IMR-90 (cell line): ENCODE measurements around the gene SIX2. TPM values are rescaled to one million over a fixed set of nuclear protein-coding genes. Genes with fewer than 3 reads are reported as not detected.
"Not testable (repeated sequence)": the region's sequence is repeated elsewhere in the genome, so short reads cannot be mapped to it uniquely, and the experiment has no call there.

ENCODE experiments used
- ATAC-seq: fragments of 200-7000 bp; cut with Tn5 transposase; 2 replicates; pipeline ENCODE4 v1.9.1; 2020; ENCODE audit warnings: low read depth, mild to moderate bottlenecking, moderate library complexity
- BruUV-seq: library from RNA; stranded (reverse); fragments of 400-500 nt; replicated peaks from 2 replicates; lab custom pipeline; 2021; lab: Mats Ljungman, UMichigan
- CTCF ChIA-PET: fragments of 300-600 bp; formaldehyde crosslinking; extraction: SDS; loops from one replicate; lab custom pipeline; 2021; ENCODE audit warnings: antibody characterized with exemption; lab: Yijun Ruan, JAX
- POLR2A ChIA-PET: fragments of 300-600 bp; sonication (Branson Sonifier 250); formaldehyde crosslinking; loops from one replicate; lab custom pipeline; 2022; ENCODE audit warnings: antibody characterized with exemption; ENCODE audit not compliant: unreplicated experiment; lab: Charles Lee
- DNase-seq: peaks from one replicate; pipeline ENCODE4 v3.0.0; 2013
- H2AFZ ChIP-seq: replicated peaks from 2 replicates; pipeline ENCODE3; 2013; ENCODE audit warnings: low read length, mild to moderate bottlenecking; ENCODE audit not compliant: poor library complexity
- H2AK5ac ChIP-seq: 2 replicates; pipeline ENCODE4 v1.6.1; 2013; ENCODE audit warnings: low read depth, low read length, inconsistent platforms
- H2AK9ac ChIP-seq: replicated peaks from 2 replicates; pipeline ENCODE3; 2013; ENCODE audit warnings: mild to moderate bottlenecking, low read depth, low read length, moderate library complexity; ENCODE audit not compliant: poor library complexity
- H2BK120ac ChIP-seq: 2 replicates; pipeline ENCODE4 v1.6.1; 2013; ENCODE audit warnings: low read depth, low read length, inconsistent platforms
- H2BK15ac ChIP-seq: 3 replicates; pipeline ENCODE4 v1.6.1; 2013; ENCODE audit warnings: low read depth, low read length, inconsistent platforms
- H2BK20ac ChIP-seq: 2 replicates; pipeline ENCODE4 v1.6.1; 2013; ENCODE audit warnings: low read depth, mild to moderate bottlenecking, inconsistent platforms, low read length, moderate library complexity
- H2BK5ac ChIP-seq: 2 replicates; pipeline ENCODE4 v1.6.1; 2013; ENCODE audit warnings: mild to moderate bottlenecking, low read depth, low read length, inconsistent platforms; ENCODE audit not compliant: poor library complexity, severe bottlenecking
- H3K14ac ChIP-seq: replicated peaks from 2 replicates; pipeline ENCODE4 v1.6.1; 2013; ENCODE audit warnings: low read depth, low read length, inconsistent platforms
- H3K18ac ChIP-seq: 2 replicates; pipeline ENCODE4 v1.6.1; 2013; ENCODE audit warnings: low read depth, low read length, control low read depth
- H3K23ac ChIP-seq: 2 replicates; pipeline ENCODE4 v1.6.1; 2013; ENCODE audit warnings: low read depth, low read length, inconsistent platforms
- H3K27ac ChIP-seq: 2 replicates; pipeline ENCODE4 v1.5.1; 2013; ENCODE audit warnings: mild to moderate bottlenecking, control low read depth, low read length; ENCODE audit not compliant: insufficient read depth
- H3K27me3 ChIP-seq: 2 replicates; pipeline ENCODE4 v1.6.1; 2013; ENCODE audit warnings: low read length; ENCODE audit not compliant: control insufficient read depth, insufficient read depth
- H3K36me3 ChIP-seq: 2 replicates; pipeline ENCODE4 v1.6.1; 2013; ENCODE audit warnings: low read length, mixed read lengths; ENCODE audit not compliant: control insufficient read depth, insufficient read depth
- H3K4ac ChIP-seq: 2 replicates; pipeline ENCODE4 v1.6.1; 2013; ENCODE audit warnings: low read depth, low read length, inconsistent platforms
- H3K4me1 ChIP-seq: 2 replicates; pipeline ENCODE4 v1.6.1; 2013; ENCODE audit warnings: low read length, mixed read lengths; ENCODE audit not compliant: control insufficient read depth, insufficient read depth
- H3K4me2 ChIP-seq: 2 replicates; pipeline ENCODE4 v1.6.1; 2013; ENCODE audit warnings: low read depth, mild to moderate bottlenecking, control low read depth, low read length, moderate library complexity
- H3K4me3 ChIP-seq: 2 replicates; pipeline ENCODE4 v1.5.1; 2013; ENCODE audit warnings: low read depth, mild to moderate bottlenecking, control low read depth, low read length, moderate library complexity; ENCODE audit not compliant: insufficient read depth
- H3K56ac ChIP-seq: 2 replicates; pipeline ENCODE4 v1.6.1; 2013; ENCODE audit warnings: low read length, inconsistent platforms; ENCODE audit not compliant: insufficient read depth; ENCODE audit errors: extremely low read depth
- H3K79me1 ChIP-seq, 2 experiments: 2 replicates each; pipeline ENCODE4 v1.6.1; 2013; ENCODE audit warnings: low read length in 2 of 2, inconsistent platforms in 1 of 2, low read depth in 1 of 2
- H3K9ac ChIP-seq: 2 replicates; pipeline ENCODE4 v1.6.1; 2013; ENCODE audit warnings: low read depth, low read length, control low read depth
- H3K9me1 ChIP-seq: 2 replicates; pipeline ENCODE4 v1.6.1; 2013; ENCODE audit warnings: low read length, inconsistent platforms; ENCODE audit not compliant: insufficient read depth
- H3K9me3 ChIP-seq: 2 replicates; pipeline ENCODE4 v1.6.1; 2013; ENCODE audit warnings: low read length; ENCODE audit not compliant: control insufficient read depth, insufficient read depth
- H4K20me1 ChIP-seq: 2 replicates; pipeline ENCODE4 v1.6.1; 2013; ENCODE audit warnings: low read length, inconsistent platforms; ENCODE audit not compliant: insufficient read depth
- H4K5ac ChIP-seq: 2 replicates; pipeline ENCODE4 v1.6.1; 2013; ENCODE audit warnings: mild to moderate bottlenecking, low read depth, low read length, control low read depth
- H4K8ac ChIP-seq, 2 experiments: 2 replicates each; pipeline ENCODE4 v1.6.1; 2013; ENCODE audit warnings: low read depth in 2 of 2, low read length in 2 of 2, control low read depth in 1 of 2, inconsistent platforms in 1 of 2
- H4K91ac ChIP-seq: 2 replicates; pipeline ENCODE4 v1.6.1; 2013; ENCODE audit warnings: low read depth, low read length, inconsistent platforms; ENCODE audit not compliant: insufficient read depth
- MXI1 ChIP-seq: IDR thresholded peaks from 2 replicates; pipeline ENCODE4 v1.6.1; 2012; ENCODE audit warnings: low read depth, mild to moderate bottlenecking, low read length, moderate library complexity, borderline replicate concordance
- WGBS, 2 experiments: methylation state at CpG; one replicate each; pipeline versions ENCODE4 v1.1.5 to v1.1.7; 2013; ENCODE audit warnings: missing lambda C conversion rate in 2 of 2; ENCODE audit not compliant: insufficient read length in 1 of 2; ENCODE audit errors: extremely low coverage in 2 of 2; 5-methylcytosine and 5-hydroxymethylcytosine counted together
- dilution Hi-C: fragments of 300-500 bp; cut with HindIII; formaldehyde crosslinking; loops from one replicate; pipeline ENCODE4 v1.14.3; 2018; ENCODE audit warnings: low sequenced_read_pairs; ENCODE audit not compliant: unreplicated experiment
- in situ Hi-C: fragments of 300-500 bp; cut with MboI; formaldehyde crosslinking; loops from 3 replicates; pipeline ENCODE4 v1.14.3; 2019; ENCODE audit warnings: low sequenced_read_pairs, inconsistent platforms, mixed read lengths
- intact Hi-C: fragments of 100-400 bp; cut with micrococcal nuclease; formaldehyde crosslinking; loops from 2 replicates; pipeline ENCODE4 v1.10.0; 2022
- polyA plus RNA-seq, 3 experiments: library from polyadenylated mRNA; depleted of rRNA; stranded (reverse); fragments of >200 nt; gene quantifications; 2 replicates each; pipeline ENCODE4 v1.2.3, GENCODE V29; 2012; ENCODE audit warnings: low replicate concordance in 1 of 3
- total RNA-seq: library from RNA; depleted of rRNA; stranded (reverse); fragments of >200 nt; gene quantifications from 2 replicates; pipeline ENCODE4 v1.2.3, GENCODE V29; 2012

The SIX2 gene
- total and polyA plus RNA-seq, 2 of the 4 experiments (the other 2 are of a cell fraction), result not detected

DNA sequence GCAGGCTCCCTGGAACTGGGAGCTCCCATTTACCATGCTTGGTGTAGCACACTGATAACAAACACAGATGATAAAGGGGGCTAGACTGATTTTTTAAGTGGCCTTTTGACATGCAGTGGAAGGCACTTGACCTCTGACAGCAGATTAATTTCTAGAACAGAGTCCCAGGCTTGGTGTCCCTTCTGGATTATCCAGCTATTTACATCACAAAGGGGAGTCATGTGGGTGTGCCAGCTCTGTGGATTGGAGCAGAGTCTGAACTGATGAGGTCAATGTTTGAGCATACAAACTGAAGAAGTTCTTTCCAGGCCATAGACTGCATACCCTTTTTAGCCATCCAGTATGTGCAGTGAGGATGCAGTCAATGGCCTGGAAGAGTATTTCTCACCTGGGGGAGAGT lies 31.5 kb upstream of the SIX2 start:
- intact Hi-C loops (loop anchor here (10.0 kb wide), 1 partner anchor 54 kb away; no protein-coding TSS in a partner anchor), in situ Hi-C loops (no loop called here), dilution Hi-C loops (no loop called here)
- no peak overlapping the region for H2AK5ac ChIP-seq
- peaks cover 28% of the 10 kb centered on the region for H3K27me3 ChIP-seq
- TF ChIP-seq MXI1, result no peak
- no peaks in the 10 kb centered on the region for H3K79me1 ChIP-seq
- no peak overlapping the region for H2BK5ac ChIP-seq
- no peak overlapping the region for H3K4me2 ChIP-seq
- no peak overlapping the region for H3K18ac ChIP-seq
- H3K27ac ChIP-seq, result no peak overlapping the region
- H3K4ac ChIP-seq, result no peak overlapping the region
- H4K91ac ChIP-seq, result no peak overlapping the region
- BruUV-seq, result no TSS peak
- H2BK120ac ChIP-seq, result no peak overlapping the region
- no peak for ATAC-seq
- H4K5ac ChIP-seq, result no peak overlapping the region
- H3K36me3 ChIP-seq, result no peaks in the 10 kb centered on the region
- no peak overlapping the region for H3K23ac ChIP-seq
- H2BK20ac ChIP-seq, result no peak overlapping the region
- H2AFZ ChIP-seq, result no peak overlapping the region
- no peak for DNase-seq
- H3K9ac ChIP-seq, result no peak overlapping the region
- H3K14ac ChIP-seq, result no peak overlapping the region
- H3K4me1 ChIP-seq, result no peaks in the 10 kb centered on the region
- no peaks in the 10 kb centered on the region for H3K9me3 ChIP-seq
- no peaks in the 10 kb centered on the region for H4K20me1 ChIP-seq
- ChIA-PET CTCF (no interaction called here), POLR2A (no interaction called here)
- H3K56ac ChIP-seq, result no peak overlapping the region
- H4K8ac ChIP-seq, result no peak overlapping the region
- H3K9me1 ChIP-seq, result no peaks in the 10 kb centered on the region
- no peak overlapping the region for H3K4me3 ChIP-seq
- H2AK9ac ChIP-seq, result no peak overlapping the region
- H2BK15ac ChIP-seq, result no peak overlapping the region

DNA sequence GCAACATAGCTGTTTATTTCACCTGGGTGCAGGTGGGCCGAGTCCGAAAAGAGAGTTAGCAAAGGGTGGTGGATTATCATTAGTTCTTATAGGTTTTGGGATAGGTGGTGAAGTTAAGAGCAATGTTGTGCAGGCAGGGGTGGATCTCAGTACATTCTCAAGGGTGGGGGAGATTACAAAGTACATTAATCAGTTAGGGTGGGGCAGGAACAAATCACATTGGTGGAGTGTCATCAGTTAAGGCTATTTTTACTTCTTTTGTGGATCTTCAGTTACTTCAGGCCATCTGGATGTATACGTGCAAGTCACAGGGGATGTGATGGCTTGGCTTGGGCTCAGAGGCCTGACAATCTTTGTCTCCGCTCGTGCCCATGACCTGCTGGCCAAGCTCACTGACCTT lies 30.6 kb upstream of the SIX2 start:
- H3K36me3 ChIP-seq, H3K9me1 ChIP-seq, ATAC-seq, H3K14ac ChIP-seq, H3K4me2 ChIP-seq, BruUV-seq, dilution Hi-C loops, CTCF ChIA-PET, H2BK15ac ChIP-seq, H3K9me3 ChIP-seq, H4K8ac ChIP-seq, H3K56ac ChIP-seq, DNase-seq, H3K4me3 ChIP-seq, H2BK20ac ChIP-seq, H4K91ac ChIP-seq, POLR2A ChIA-PET, H2AK9ac ChIP-seq, H3K27ac ChIP-seq, H3K9ac ChIP-seq, H2BK120ac ChIP-seq, H2BK5ac ChIP-seq, H3K4me1 ChIP-seq, H2AK5ac ChIP-seq, H4K5ac ChIP-seq, H2AFZ ChIP-seq, in situ Hi-C loops, H4K20me1 ChIP-seq, H3K18ac ChIP-seq, H3K4ac ChIP-seq, H3K79me1 ChIP-seq, H3K23ac ChIP-seq: not testable (repeated sequence)
- WGBS, 2 experiments, result 83% methylated on average over 2 of the region's 5 CpGs; no CpG with 5 or more reads in 1 of the 2 experiments
- H3K27me3 ChIP-seq, result peaks cover 27% of the 10 kb centered on the region
- intact Hi-C loops, result loop anchor here (10.0 kb wide), 1 partner anchor 55 kb away; no protein-coding TSS in a partner anchor
